WTC11 (cell line): Measurements from ENCODE around the gene STXBP6. TPM values are rescaled to one million over a fixed set of nuclear protein-coding genes. Genes with fewer than 3 reads are reported as not detected.

Experiments
- ATAC-seq: fragments of 200-7000 bp; cut with Tn5 transposase; 2 replicates; pipeline ENCODE4 v1.10.0; 2021; ENCODE audit warnings: mild to moderate bottlenecking, moderate library complexity
- CTCF ChIA-PET: fragments of 300-600 bp; sonication (Branson Sonifier 250); formaldehyde crosslinking; loops from one replicate; lab custom pipeline; 2021; ENCODE audit warnings: antibody characterized with exemption; lab: Charles Lee
- POLR2A ChIA-PET: fragments of 350-600 bp; sonication (Branson Sonifier 250); formaldehyde crosslinking; loops from one replicate; lab custom pipeline; 2021; ENCODE audit warnings: antibody characterized with exemption; lab: Charles Lee
- DNase-seq: peaks from one replicate; pipeline ENCODE4 v3.0.0; 2021; ENCODE audit warnings: low spot score
- H3K27ac Mint-ChIP-seq: 2 replicates; pipeline ENCODE4 v1.8.0; 2021; ENCODE audit warnings: mixed read lengths
- H3K27me3 Mint-ChIP-seq: 2 replicates; pipeline ENCODE4 v1.8.0; 2021; ENCODE audit warnings: low read depth, mild to moderate bottlenecking, moderate library complexity, mixed read lengths
- H3K36me3 Mint-ChIP-seq: 2 replicates; pipeline ENCODE4 v1.8.0; 2021; ENCODE audit warnings: mixed read lengths
- H3K4me1 Mint-ChIP-seq: 2 replicates; pipeline ENCODE4 v1.8.0; 2022; ENCODE audit warnings: mixed read lengths
- H3K4me3 Mint-ChIP-seq: 2 replicates; pipeline ENCODE4 v1.8.0; 2021; ENCODE audit warnings: mild to moderate bottlenecking, moderate library complexity, mixed read lengths
- H3K9me3 Mint-ChIP-seq: 2 replicates; pipeline ENCODE4 v1.8.0; 2021; ENCODE audit warnings: mixed read lengths
- ATF3 ChIP-seq: sonication (generic); formaldehyde crosslinking; conservative IDR thresholded peaks from 2 replicates; pipeline ENCODE4 v1.8.1; 2022; ENCODE audit warnings: mild to moderate bottlenecking, missing genetic modification reagents
- CREB1 ChIP-seq: sonication (generic); formaldehyde crosslinking; IDR thresholded peaks from 2 replicates; pipeline ENCODE4 v1.8.0; 2023; ENCODE audit warnings: mild to moderate bottlenecking, missing genetic modification reagents
- CREM ChIP-seq: sonication (generic); formaldehyde crosslinking; IDR thresholded peaks from 2 replicates; pipeline ENCODE4 v1.8.1; 2022; ENCODE audit warnings: mild to moderate bottlenecking, missing genetic modification reagents, moderate library complexity
- E2F1 ChIP-seq: sonication (generic); formaldehyde crosslinking; IDR thresholded peaks from 2 replicates; pipeline ENCODE4 v1.8.0; 2022; ENCODE audit warnings: mild to moderate bottlenecking, missing genetic modification reagents
- E2F4 ChIP-seq: sonication (generic); formaldehyde crosslinking; IDR thresholded peaks from 2 replicates; pipeline ENCODE4 v1.8.1; 2022; ENCODE audit warnings: low read depth, mild to moderate bottlenecking, moderate library complexity, missing genetic modification reagents, borderline replicate concordance
- GTF2I ChIP-seq: fragments of 250-450 bp; sonication (Bioruptor Pico); conservative IDR thresholded peaks from 2 replicates; pipeline ENCODE4 v1.4.0; 2021; ENCODE audit warnings: mild to moderate bottlenecking
- HMGXB4 ChIP-seq: sonication (generic); formaldehyde crosslinking; IDR thresholded peaks from 2 replicates; pipeline ENCODE4 v1.8.1; 2023; ENCODE audit warnings: mild to moderate bottlenecking, moderate library complexity, missing genetic modification reagents
- IRF1 ChIP-seq: sonication (generic); formaldehyde crosslinking; IDR thresholded peaks from 2 replicates; pipeline ENCODE4 v1.8.0; 2023; ENCODE audit warnings: missing genetic modification reagents
- MLX ChIP-seq: sonication (generic); formaldehyde crosslinking; IDR thresholded peaks from 2 replicates; pipeline ENCODE4 v1.8.1; 2023; ENCODE audit warnings: mild to moderate bottlenecking, missing genetic modification reagents, moderate library complexity
- NFATC4 ChIP-seq: fragments of 250-450 bp; sonication (Bioruptor Pico); IDR thresholded peaks from 2 replicates; pipeline ENCODE4 v1.9.0; 2021; ENCODE audit warnings: mild to moderate bottlenecking
- NR3C1 ChIP-seq: sonication (generic); formaldehyde crosslinking; conservative IDR thresholded peaks from 2 replicates; pipeline ENCODE4 v1.8.1; 2023; ENCODE audit warnings: low read depth, mild to moderate bottlenecking, missing genetic modification reagents
- PRDM15 ChIP-seq: sonication (generic); formaldehyde crosslinking; IDR thresholded peaks from 2 replicates; pipeline ENCODE4 v1.8.0; 2022; ENCODE audit warnings: missing genetic modification reagents
- RORB ChIP-seq: fragments of 250-450 bp; sonication (Bioruptor Pico); IDR thresholded peaks from 2 replicates; pipeline ENCODE4 v1.9.0; 2021; ENCODE audit warnings: mild to moderate bottlenecking
- TEAD4 ChIP-seq: sonication (generic); formaldehyde crosslinking; IDR thresholded peaks from 2 replicates; pipeline ENCODE4 v1.8.0; 2022; ENCODE audit warnings: mild to moderate bottlenecking, missing genetic modification reagents
- ZNF121 ChIP-seq: sonication (generic); formaldehyde crosslinking; IDR thresholded peaks from 2 replicates; pipeline ENCODE4 v1.8.0; 2023; ENCODE audit warnings: missing genetic modification reagents
- ZNF263 ChIP-seq: sonication (generic); formaldehyde crosslinking; IDR thresholded peaks from 2 replicates; pipeline ENCODE4 v1.8.1; 2022; ENCODE audit warnings: low read depth, mild to moderate bottlenecking, moderate library complexity, missing genetic modification reagents
- ZNF317 ChIP-seq: sonication (generic); formaldehyde crosslinking; IDR thresholded peaks from 2 replicates; pipeline ENCODE4 v1.8.1; 2023; ENCODE audit warnings: low read depth, mild to moderate bottlenecking, moderate library complexity, missing genetic modification reagents, borderline replicate concordance
- ZNF512 ChIP-seq: sonication (generic); formaldehyde crosslinking; IDR thresholded peaks from 2 replicates; pipeline ENCODE4 v1.8.1; 2022; ENCODE audit warnings: missing genetic modification reagents, borderline replicate concordance
- total RNA-seq: library from RNA; stranded (reverse); gene quantifications from 3 replicates; pipeline ENCODE4 v1.2.3, GENCODE V29; 2021

The STXBP6 gene
- total RNA-seq, 1 experiment from 2014 or later: 4.2 TPM

- H3K4me3 Mint-ChIP-seq: no peak overlapping the region
- TF ChIP-seq ZNF263 (no peak), MLX (CRISPR knock-in tag) (no peak), IRF1 (CRISPR knock-in tag) (no peak), ZNF121 (CRISPR knock-in tag) (no peak), TEAD4 (CRISPR knock-in tag) (no peak), PRDM15 (CRISPR knock-in tag) (no peak), HMGXB4 (CRISPR knock-in tag) (no peak), CREB1 (CRISPR knock-in tag) (no peak), ZNF512 (CRISPR knock-in tag) (no peak), RORB (CRISPR knock-in tag) (no peak), E2F4 (CRISPR knock-in tag) (no peak), GTF2I (CRISPR knock-in tag) (no peak), CREM (no peak), ATF3 (no peak), E2F1 (no peak), NR3C1 (CRISPR knock-in tag) (no peak), ZNF317 (CRISPR knock-in tag) (no peak), NFATC4 (CRISPR knock-in tag) (no peak)
- TF ChIP-seq, all 79 proteins: peak for 0
- POLR2A ChIA-PET: no interaction called here
- H3K27ac Mint-ChIP-seq: no peak overlapping the region
- DNase-seq (no peak), ATAC-seq (no peak)
- peaks cover 32% of the 10 kb centered on the region for H3K4me1 Mint-ChIP-seq
- H3K9me3 Mint-ChIP-seq: no peaks in the 10 kb centered on the region
- no peaks in the 10 kb centered on the region for H3K27me3 Mint-ChIP-seq
- no peaks in the 10 kb centered on the region for H3K36me3 Mint-ChIP-seq
- CTCF ChIA-PET: no interaction called here
These were observed 188.8 kb downstream of the STXBP6 start for GRCh38 chr14:24861083-24861630.
